Transverse colon (tissue), 4 donors: ENCODE data around the gene MRPS31.

Experiments used
- EP300 ChIP-seq: sonication (generic); formaldehyde crosslinking; IDR thresholded peaks from one replicate; pipeline ENCODE4 v1.6.1; 2017; ENCODE audit warnings: antibody characterized with exemption, low read depth
- POLR2AphosphoS5 ChIP-seq, 3 donors: sonication (generic); formaldehyde crosslinking; IDR thresholded peaks; one replicate each; pipeline ENCODE4 v1.6.1; 2016; ENCODE audit warnings: antibody characterized with exemption in 3 of 3
- TF ChIP-seq, protein P1 (sequence below), 5 experiments: fragments of 200-600 bp in 3 of 5; fragments of 450-650 bp in 2 of 5; sonication (generic) in 3 of 5; IDR thresholded peaks; 1 replicate in 2 of 5; 2 replicates in 3 of 5; pipeline ENCODE4 v1.5.1; 2016 to 2017; ENCODE audit warnings: antibody characterized with exemption in 5 of 5, inconsistent platforms in 3 of 5, mild to moderate bottlenecking in 2 of 5, moderate library complexity in 1 of 5

GRCh38 chr13:40806241-40806640 is 35.3 kb upstream of the MRPS31 start:
- TF ChIP-seq, protein P1, sequence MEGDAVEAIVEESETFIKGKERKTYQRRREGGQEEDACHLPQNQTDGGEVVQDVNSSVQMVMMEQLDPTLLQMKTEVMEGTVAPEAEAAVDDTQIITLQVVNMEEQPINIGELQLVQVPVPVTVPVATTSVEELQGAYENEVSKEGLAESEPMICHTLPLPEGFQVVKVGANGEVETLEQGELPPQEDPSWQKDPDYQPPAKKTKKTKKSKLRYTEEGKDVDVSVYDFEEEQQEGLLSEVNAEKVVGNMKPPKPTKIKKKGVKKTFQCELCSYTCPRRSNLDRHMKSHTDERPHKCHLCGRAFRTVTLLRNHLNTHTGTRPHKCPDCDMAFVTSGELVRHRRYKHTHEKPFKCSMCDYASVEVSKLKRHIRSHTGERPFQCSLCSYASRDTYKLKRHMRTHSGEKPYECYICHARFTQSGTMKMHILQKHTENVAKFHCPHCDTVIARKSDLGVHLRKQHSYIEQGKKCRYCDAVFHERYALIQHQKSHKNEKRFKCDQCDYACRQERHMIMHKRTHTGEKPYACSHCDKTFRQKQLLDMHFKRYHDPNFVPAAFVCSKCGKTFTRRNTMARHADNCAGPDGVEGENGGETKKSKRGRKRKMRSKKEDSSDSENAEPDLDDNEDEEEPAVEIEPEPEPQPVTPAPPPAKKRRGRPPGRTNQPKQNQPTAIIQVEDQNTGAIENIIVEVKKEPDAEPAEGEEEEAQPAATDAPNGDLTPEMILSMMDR (IDR thresholded peaks at IDR 0.05) = no peak
- TF ChIP-seq POLR2AphosphoS5 (IDR thresholded peaks at IDR 0.05) (no peak), EP300 (no peak)
